Measurements from ENCODE around the gene ETV6. TPM values are rescaled to one million over a fixed set of nuclear protein-coding genes. Genes with fewer than 3 reads are reported as not detected.

The ETV6 gene
- polyA plus RNA-seq, 2 of the 4 experiments (the other 2 are of a cell fraction) = 4.0 to 7.0 TPM

- no peak for FAIRE-seq
- TF ChIP-seq RFX5 (IDR thresholded peaks at IDR 0.05) (no peak), ESRRA (IDR thresholded peaks at IDR 0.05; ENCODE audit: borderline replicate concordance, low read length) (no peak), ZFP36 (IDR thresholded peaks at IDR 0.05; ENCODE audit: borderline replicate concordance, partially characterized antibody) (no peak), FOXS1 (CRISPR knock-in tag; IDR thresholded peaks at IDR 0.05) (no peak), ZNF302 (CRISPR knock-in tag; IDR thresholded peaks at IDR 0.05) (no peak), GATA3 (IDR thresholded peaks at IDR 0.05; ENCODE audit: borderline replicate concordance) (no peak), RCOR1 (IDR thresholded peaks at IDR 0.05; ENCODE audit: low read depth, low read length) (no peak)
- Histone ChIP-seq H3K4me2 (no peak overlapping the region), H3K4me3 (no peak overlapping the region), H3K4me1 (no peaks in the 10 kb centered on the region), H3K27ac (no peak overlapping the region), H3K9me3 (no peaks in the 10 kb centered on the region)
- WGBS (ENCODE audit: missing lambda C conversion rate) = 83% methylated on average over 18 of the region's 18 CpGs
- CTCF ChIA-PET = interaction anchor here (0.5 kb wide), 1 partner anchor 788 kb away, joined by 5 read pairs; no protein-coding TSS in a partner anchor
- POLR2A ChIA-PET = no interaction called here
- no peak for ATAC-seq
- no peak for DNase-seq (ENCODE audit: low read depth in 1 of 2, low spot score in 1 of 2)
Measured at GRCh38 chr12:11672256-11673191, 23.1 kb downstream of the ETV6 start.

- no peak for ATAC-seq
- DNase-seq (ENCODE audit: low read depth in 1 of 2, low spot score in 1 of 2) = no peak
- H3K27ac ChIP-seq = no peak overlapping the region
- FAIRE-seq = no peak
- H3K4me3 ChIP-seq = no peak overlapping the region
- no peak overlapping the region for H3K4me2 ChIP-seq
- TF ChIP-seq MYC (IDR thresholded peaks at IDR 0.05; ENCODE audit: borderline replicate concordance, low read length) = no peak
- TF ChIP-seq ZNF302 (CRISPR knock-in tag; IDR thresholded peaks at IDR 0.05) = no peak
- TF ChIP-seq, protein P1, sequence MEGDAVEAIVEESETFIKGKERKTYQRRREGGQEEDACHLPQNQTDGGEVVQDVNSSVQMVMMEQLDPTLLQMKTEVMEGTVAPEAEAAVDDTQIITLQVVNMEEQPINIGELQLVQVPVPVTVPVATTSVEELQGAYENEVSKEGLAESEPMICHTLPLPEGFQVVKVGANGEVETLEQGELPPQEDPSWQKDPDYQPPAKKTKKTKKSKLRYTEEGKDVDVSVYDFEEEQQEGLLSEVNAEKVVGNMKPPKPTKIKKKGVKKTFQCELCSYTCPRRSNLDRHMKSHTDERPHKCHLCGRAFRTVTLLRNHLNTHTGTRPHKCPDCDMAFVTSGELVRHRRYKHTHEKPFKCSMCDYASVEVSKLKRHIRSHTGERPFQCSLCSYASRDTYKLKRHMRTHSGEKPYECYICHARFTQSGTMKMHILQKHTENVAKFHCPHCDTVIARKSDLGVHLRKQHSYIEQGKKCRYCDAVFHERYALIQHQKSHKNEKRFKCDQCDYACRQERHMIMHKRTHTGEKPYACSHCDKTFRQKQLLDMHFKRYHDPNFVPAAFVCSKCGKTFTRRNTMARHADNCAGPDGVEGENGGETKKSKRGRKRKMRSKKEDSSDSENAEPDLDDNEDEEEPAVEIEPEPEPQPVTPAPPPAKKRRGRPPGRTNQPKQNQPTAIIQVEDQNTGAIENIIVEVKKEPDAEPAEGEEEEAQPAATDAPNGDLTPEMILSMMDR (IDR thresholded peaks at IDR 0.05) = no peak
- no peak for TF ChIP-seq POLR2A (IDR thresholded peaks at IDR 0.05; ENCODE audit: low read length)
- TF ChIP-seq, protein P2, sequence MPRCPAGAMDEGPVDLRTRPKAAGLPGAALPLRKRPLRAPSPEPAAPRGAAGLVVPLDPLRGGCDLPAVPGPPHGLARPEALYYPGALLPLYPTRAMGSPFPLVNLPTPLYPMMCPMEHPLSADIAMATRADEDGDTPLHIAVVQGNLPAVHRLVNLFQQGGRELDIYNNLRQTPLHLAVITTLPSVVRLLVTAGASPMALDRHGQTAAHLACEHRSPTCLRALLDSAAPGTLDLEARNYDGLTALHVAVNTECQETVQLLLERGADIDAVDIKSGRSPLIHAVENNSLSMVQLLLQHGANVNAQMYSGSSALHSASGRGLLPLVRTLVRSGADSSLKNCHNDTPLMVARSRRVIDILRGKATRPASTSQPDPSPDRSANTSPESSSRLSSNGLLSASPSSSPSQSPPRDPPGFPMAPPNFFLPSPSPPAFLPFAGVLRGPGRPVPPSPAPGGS (IDR thresholded peaks at IDR 0.05) = no peak
- no peak for TF ChIP-seq REST (IDR thresholded peaks at IDR 0.05)
- no peak for TF ChIP-seq CBX8 (IDR thresholded peaks at IDR 0.05)
- ChIA-PET POLR2A (no interaction called here), CTCF (interaction anchor here (0.6 kb wide), 1 partner anchor 81 kb away, joined by 4 read pairs; no protein-coding TSS in a partner anchor)
- 85% methylated on average over 13 of the region's 13 CpGs for WGBS (ENCODE audit: missing lambda C conversion rate)
- no peaks in the 10 kb centered on the region for H3K9me3 ChIP-seq
- H3K4me1 ChIP-seq = no peaks in the 10 kb centered on the region
Measured at GRCh38 chr12:11673666-11674461, 24.4 kb downstream of the ETV6 start.

Measured in A549 (cell line).